ENCODE data around the gene BCL11B.

The BCL11B gene

GRCh38 chr14:99313234-99313633, 41.2 kb upstream of the BCL11B start:
- TF ChIP-seq CTCF (IDR thresholded peaks at IDR 0.05; ENCODE audit: control extremely low read depth, extremely low read depth, low read depth, missing control alignments): no peak
- DNase-seq (ENCODE audit: extremely low spot score): no peak
- ChIA-PET CTCF (interaction anchor here (1.1 kb wide), 1 partner anchor 11 kb away, joined by 3 read pairs; no protein-coding TSS in a partner anchor), POLR2A (no interaction called here)

- ChIA-PET POLR2A (no interaction called here), CTCF (interaction anchor here (0.7 kb wide), 1 partner anchor 8 kb away, joined by 3 read pairs; no protein-coding TSS in a partner anchor)
- DNase-seq (ENCODE audit: extremely low spot score): no peak
- TF ChIP-seq CTCF (IDR thresholded peaks at IDR 0.05; ENCODE audit: control extremely low read depth, extremely low read depth, low read depth, missing control alignments): no peak
These were observed 40.1 kb upstream of the BCL11B start for GRCh38 chr14:99312106-99312505.

GRCh38 chr14:99309220-99309766, 37.3 kb upstream of the BCL11B start:
- no peak for TF ChIP-seq CTCF (IDR thresholded peaks at IDR 0.05; ENCODE audit: control extremely low read depth, extremely low read depth, low read depth, missing control alignments)
- POLR2A ChIA-PET: no interaction called here
- CTCF ChIA-PET: interaction anchor here (2.6 kb wide), 1 partner anchor 10 kb away, joined by 7 read pairs; no protein-coding TSS in a partner anchor
- DNase-seq (ENCODE audit: extremely low spot score): no peak

- ChIA-PET POLR2A (no interaction called here), CTCF (interaction anchor here (1.0 to 2.9 kb wide), 2 partner anchors 16 to 17 kb away, joined by 3 to 10 read pairs; no protein-coding TSS in a partner anchor)
- TF ChIP-seq CTCF (IDR thresholded peaks at IDR 0.05; ENCODE audit: control extremely low read depth, extremely low read depth, low read depth, missing control alignments): no peak
- DNase-seq (ENCODE audit: extremely low spot score): no peak
These were observed 32.2 kb upstream of the BCL11B start for GRCh38 chr14:99304208-99304607.

- ChIA-PET POLR2A (no interaction called here), CTCF (interaction anchor here (1.4 kb wide), 1 partner anchor 20 kb away, joined by 6 read pairs; no protein-coding TSS in a partner anchor)
- TF ChIP-seq CTCF (IDR thresholded peaks at IDR 0.05; ENCODE audit: control extremely low read depth, extremely low read depth, low read depth, missing control alignments): no peak
- no peak for DNase-seq (ENCODE audit: extremely low spot score)
These were observed 28.2 kb upstream of the BCL11B start for GRCh38 chr14:99300190-99300589.

GRCh38 chr14:99296517-99296916, 24.5 kb upstream of the BCL11B start:
- DNase-seq (ENCODE audit: extremely low spot score): no peak
- no peak for TF ChIP-seq CTCF (IDR thresholded peaks at IDR 0.05; ENCODE audit: control extremely low read depth, extremely low read depth, low read depth, missing control alignments)
- ChIA-PET CTCF (no interaction called here), POLR2A (no interaction called here)

Data from GM10248 (cell line).